ENCODE results near the gene WEE2.
"Not testable (repeated sequence)": the region's sequence is repeated elsewhere in the genome, so short reads cannot be mapped to it uniquely, and the experiment has no call there.

WEE2 gene

GRCh38 chr7:141715794-141716689 is 7.9 kb downstream of the WEE2 start:
- no peak for FAIRE-seq

- no peak for FAIRE-seq
These were observed 9.3 kb downstream of the WEE2 start for GRCh38 chr7:141717450-141717849.

- FAIRE-seq: no peak
These were observed 14.4 kb downstream of the WEE2 start for GRCh38 chr7:141722529-141722928.

GRCh38 chr7:141729020-141729419 is 20.9 kb downstream of the WEE2 start:
- no peak for FAIRE-seq

- no peak for FAIRE-seq
These were observed 23.5 kb downstream of the WEE2 start for GRCh38 chr7:141731476-141732149.

GRCh38 chr7:141737118-141737835 is 29.1 kb downstream of the WEE2 start:
- no peak for FAIRE-seq

GRCh38 chr7:141737836-141738591 is 29.9 kb downstream of the WEE2 start, which contains the start of gene SSBP1:
SSBP1 (plus strand) TSS chr7:141738358; CDS start chr7:141739167, 809 bp downstream.
- FAIRE-seq: peak; percentile 21

GRCh38 chr7:141738592-141739013 is 30.4 kb downstream of the WEE2 start:
- no peak for FAIRE-seq

GRCh38 chr7:141739250-141739649 is 31.1 kb downstream of the WEE2 start:
- no peak for FAIRE-seq

- FAIRE-seq: no peak
These were observed 34.1 kb downstream of the WEE2 start for GRCh38 chr7:141742229-141742628.

- FAIRE-seq: no peak
These were observed 36.0 kb downstream of the WEE2 start for GRCh38 chr7:141744131-141744530.

GRCh38 chr7:141748396-141748795 is 40.2 kb downstream of the WEE2 start:
- FAIRE-seq: no peak

GRCh38 chr7:141751904-141752303 is 43.8 kb downstream of the WEE2 start:
- not testable (repeated sequence) for FAIRE-seq

- FAIRE-seq: no peak
These were observed 44.5 kb downstream of the WEE2 start for GRCh38 chr7:141752634-141753033.

GRCh38 chr7:141754939-141755338 is 46.8 kb downstream of the WEE2 start:
- FAIRE-seq: no peak

GRCh38 chr7:141763797-141764196 is 55.6 kb downstream of the WEE2 start, which contains the start of gene TAS2R3:
TAS2R3 (plus strand) TSS chr7:141764097; CDS start chr7:141764159, 62 bp downstream.
- FAIRE-seq: no peak

- not testable (repeated sequence) for FAIRE-seq
These were observed 62.0 kb downstream of the WEE2 start for GRCh38 chr7:141770083-141770583.

- no peak for FAIRE-seq
These were observed 68.2 kb downstream of the WEE2 start, which contains the start of gene TAS2R4 for GRCh38 chr7:141776374-141776773. TAS2R4 (plus strand) TSS chr7:141776674; CDS start chr7:141778489, 1,815 bp downstream.

All from colon (tissue), 2 donors.